ENCODE results near the gene FLVCR1.

DNA sequence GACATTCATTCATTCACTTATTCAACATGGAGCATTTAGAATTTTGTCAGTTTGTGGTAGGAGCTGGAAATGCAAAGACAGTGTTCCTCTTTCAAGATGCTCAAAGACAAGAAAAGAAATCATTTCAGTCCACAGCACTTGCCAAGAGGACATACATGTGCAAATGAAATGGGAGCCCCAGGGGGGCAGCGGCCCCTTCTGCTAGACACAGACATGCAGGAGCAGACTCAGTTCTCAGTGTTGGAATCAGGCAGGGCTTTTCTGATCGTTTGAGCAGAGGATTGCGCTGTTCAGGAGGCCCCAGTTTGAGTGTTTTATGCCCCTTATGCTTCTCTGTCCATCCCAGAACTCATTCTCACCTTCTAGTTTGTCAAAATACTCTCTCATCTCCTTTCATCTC is 56.7 kb downstream of the FLVCR1 start:
- TF ChIP-seq, protein P1, sequence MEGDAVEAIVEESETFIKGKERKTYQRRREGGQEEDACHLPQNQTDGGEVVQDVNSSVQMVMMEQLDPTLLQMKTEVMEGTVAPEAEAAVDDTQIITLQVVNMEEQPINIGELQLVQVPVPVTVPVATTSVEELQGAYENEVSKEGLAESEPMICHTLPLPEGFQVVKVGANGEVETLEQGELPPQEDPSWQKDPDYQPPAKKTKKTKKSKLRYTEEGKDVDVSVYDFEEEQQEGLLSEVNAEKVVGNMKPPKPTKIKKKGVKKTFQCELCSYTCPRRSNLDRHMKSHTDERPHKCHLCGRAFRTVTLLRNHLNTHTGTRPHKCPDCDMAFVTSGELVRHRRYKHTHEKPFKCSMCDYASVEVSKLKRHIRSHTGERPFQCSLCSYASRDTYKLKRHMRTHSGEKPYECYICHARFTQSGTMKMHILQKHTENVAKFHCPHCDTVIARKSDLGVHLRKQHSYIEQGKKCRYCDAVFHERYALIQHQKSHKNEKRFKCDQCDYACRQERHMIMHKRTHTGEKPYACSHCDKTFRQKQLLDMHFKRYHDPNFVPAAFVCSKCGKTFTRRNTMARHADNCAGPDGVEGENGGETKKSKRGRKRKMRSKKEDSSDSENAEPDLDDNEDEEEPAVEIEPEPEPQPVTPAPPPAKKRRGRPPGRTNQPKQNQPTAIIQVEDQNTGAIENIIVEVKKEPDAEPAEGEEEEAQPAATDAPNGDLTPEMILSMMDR (IDR thresholded peaks at IDR 0.05) = no peak
- TF ChIP-seq POLR2A (IDR thresholded peaks at IDR 0.05) = no peak

Data from thyroid gland (tissue), 4 donors.